T-helper 17 cell (primary cell): ENCODE results near the gene TM9SF4. TPM values are rescaled to one million over a fixed set of nuclear protein-coding genes. Genes with fewer than 3 reads are reported as not detected.
A peak's percentile ranks its signal among the peaks of the same experiment; 100 is the strongest.
"Not testable (repeated sequence)": the region's sequence is repeated elsewhere in the genome, so short reads cannot be mapped to it uniquely, and the experiment has no call there.

Experiments used
- ATAC-seq: fragments of 150-1000 bp; cut with Tn5 transposase; 2 replicates; pipeline ENCODE4 v1.10.0; 2021; ENCODE audit warnings: mild to moderate bottlenecking, moderate library complexity
- DNase-seq, 3 donors: peaks; one replicate each; pipeline versions ENCODE4 v3.0.0 to v3.0.0-alpha.2; 2020 to 2021
- H3K9me3 ChIP-seq: one replicate; pipeline ENCODE4 v1.7.0; 2013; ENCODE audit warnings: low read length, mild to moderate bottlenecking; ENCODE audit not compliant: control insufficient read depth, poor library complexity, severe bottlenecking
- H3K27ac Mint-ChIP-seq: one replicate; pipeline ENCODE4 v1.8.0; 2022; ENCODE audit warnings: mild to moderate bottlenecking, moderate library complexity, mixed read lengths
- H3K27me3 Mint-ChIP-seq: one replicate; pipeline ENCODE4 v1.8.0; 2022; ENCODE audit warnings: mixed read lengths
- H3K36me3 Mint-ChIP-seq: one replicate; pipeline ENCODE4 v1.8.0; 2022; ENCODE audit warnings: low read depth, mixed read lengths
- H3K4me1 Mint-ChIP-seq: one replicate; pipeline ENCODE4 v1.8.0; 2022; ENCODE audit warnings: mild to moderate bottlenecking, mixed read lengths
- H3K4me3 Mint-ChIP-seq: one replicate; pipeline ENCODE4 v1.8.0; 2022; ENCODE audit warnings: mild to moderate bottlenecking, moderate library complexity, mixed read lengths
- total RNA-seq, 4 donors: library from RNA in 2 of 4; stranded (reverse) in 2 of 4; gene quantifications; one replicate each; pipeline ENCODE4 v1.2.3 and lab custom pipeline; 2022 to 2026

TM9SF4 gene
- total RNA-seq, 2 donors from 2014 or later: 41.2 to 42.4 TPM

GRCh38 chr20:32183947-32184635, 74.6 kb downstream of the TM9SF4 start:
- ATAC-seq: no peak
- Mint-ChIP-seq H3K27me3 (no peaks in the 10 kb centered on the region), H3K27ac (no peak overlapping the region), H3K36me3 (no peaks in the 10 kb centered on the region), H3K4me3 (no peak overlapping the region), H3K4me1 (peaks cover 6% of the 10 kb centered on the region)
- DNase-seq: no peak
- no peaks in the 10 kb centered on the region for H3K9me3 ChIP-seq

- H3K27ac Mint-ChIP-seq: no peak overlapping the region
- peaks cover 8% of the 10 kb centered on the region for H3K4me1 Mint-ChIP-seq
- no peak overlapping the region for H3K4me3 Mint-ChIP-seq
- H3K36me3 Mint-ChIP-seq: no peaks in the 10 kb centered on the region
- no peak for ATAC-seq
- no peak for DNase-seq
- H3K9me3 ChIP-seq: no peaks in the 10 kb centered on the region
- no peaks in the 10 kb centered on the region for H3K27me3 Mint-ChIP-seq
Measured at GRCh38 chr20:32184961-32185603, 75.6 kb downstream of the TM9SF4 start.

GRCh38 chr20:32186506-32186905, 77.0 kb downstream of the TM9SF4 start:
- ATAC-seq: no peak
- no peaks in the 10 kb centered on the region for H3K27me3 Mint-ChIP-seq
- no peak for DNase-seq
- H3K36me3 Mint-ChIP-seq: no peaks in the 10 kb centered on the region
- H3K9me3 ChIP-seq: no peaks in the 10 kb centered on the region
- no peak overlapping the region for H3K4me3 Mint-ChIP-seq
- peaks cover 12% of the 10 kb centered on the region for H3K4me1 Mint-ChIP-seq
- no peak overlapping the region for H3K27ac Mint-ChIP-seq

GRCh38 chr20:32188376-32189122, 79.0 kb downstream of the TM9SF4 start:
- ATAC-seq (no peak), DNase-seq (no peak)
- H3K36me3 Mint-ChIP-seq: no peaks in the 10 kb centered on the region
- no peaks in the 10 kb centered on the region for H3K27me3 Mint-ChIP-seq
- peaks cover 16% of the 10 kb centered on the region for H3K4me1 Mint-ChIP-seq
- H3K27ac Mint-ChIP-seq: peak overlapping the region; percentile 87
- H3K9me3 ChIP-seq: no peaks in the 10 kb centered on the region
- peak overlapping the region; percentile 90 for H3K4me3 Mint-ChIP-seq

- H3K9me3 ChIP-seq: no peaks in the 10 kb centered on the region
- Mint-ChIP-seq H3K4me3 (peak overlapping the region; percentile 90), H3K27ac (peak overlapping the region; percentile 87), H3K27me3 (no peaks in the 10 kb centered on the region), H3K4me1 (peaks cover 16% of the 10 kb centered on the region), H3K36me3 (peaks cover 3% of the 10 kb centered on the region)
- DNase-seq (no peak), ATAC-seq (no peak)
Measured at GRCh38 chr20:32189123-32189410, 79.6 kb downstream of the TM9SF4 start.

- H3K27ac Mint-ChIP-seq: peak overlapping the region; percentile 87
- H3K4me1 Mint-ChIP-seq: peaks cover 18% of the 10 kb centered on the region
- no peaks in the 10 kb centered on the region for H3K9me3 ChIP-seq
- peak in 2 of 3 donors; percentile 25 to 37 for DNase-seq
- no peaks in the 10 kb centered on the region for H3K27me3 Mint-ChIP-seq
- peaks cover 3% of the 10 kb centered on the region for H3K36me3 Mint-ChIP-seq
- H3K4me3 Mint-ChIP-seq: peak overlapping the region; percentile 90
- ATAC-seq: peak; percentile 68
Measured at GRCh38 chr20:32189691-32190615, 80.4 kb downstream of the TM9SF4 start.

GRCh38 chr20:32190616-32191415, 81.3 kb downstream of the TM9SF4 start:
- ATAC-seq (no peak), DNase-seq (no peak)
- Mint-ChIP-seq H3K27me3 (no peaks in the 10 kb centered on the region), H3K27ac (peak overlapping the region; percentile 87), H3K4me1 (peaks cover 18% of the 10 kb centered on the region), H3K36me3 (peaks cover 3% of the 10 kb centered on the region), H3K4me3 (peak overlapping the region; percentile 90)
- H3K9me3 ChIP-seq: no peaks in the 10 kb centered on the region

- H3K4me1 Mint-ChIP-seq: peaks cover 18% of the 10 kb centered on the region
- no peaks in the 10 kb centered on the region for H3K9me3 ChIP-seq
- no peak for ATAC-seq
- peak overlapping the region; percentile 87 for H3K27ac Mint-ChIP-seq
- DNase-seq: no peak
- H3K27me3 Mint-ChIP-seq: no peaks in the 10 kb centered on the region
- H3K4me3 Mint-ChIP-seq: no peak overlapping the region
- peaks cover 3% of the 10 kb centered on the region for H3K36me3 Mint-ChIP-seq
Measured at GRCh38 chr20:32191422-32191821, 81.9 kb downstream of the TM9SF4 start.

GRCh38 chr20:32191873-32192272, 82.4 kb downstream of the TM9SF4 start:
- Mint-ChIP-seq H3K27ac (peak overlapping the region; percentile 79), H3K36me3 (peaks cover 3% of the 10 kb centered on the region), H3K4me3 (no peak overlapping the region), H3K27me3 (no peaks in the 10 kb centered on the region), H3K4me1 (peaks cover 18% of the 10 kb centered on the region)
- no peaks in the 10 kb centered on the region for H3K9me3 ChIP-seq
- no peak for DNase-seq
- no peak for ATAC-seq

- ATAC-seq (no peak), DNase-seq (no peak)
- Mint-ChIP-seq H3K27ac (peak overlapping the region; percentile 79), H3K4me3 (no peak overlapping the region), H3K27me3 (no peaks in the 10 kb centered on the region), H3K36me3 (peaks cover 3% of the 10 kb centered on the region), H3K4me1 (peaks cover 21% of the 10 kb centered on the region)
- H3K9me3 ChIP-seq: no peaks in the 10 kb centered on the region
Measured at GRCh38 chr20:32192698-32193097, 83.2 kb downstream of the TM9SF4 start.

GRCh38 chr20:32193336-32193735, 83.8 kb downstream of the TM9SF4 start:
- peaks cover 23% of the 10 kb centered on the region for H3K4me1 Mint-ChIP-seq
- not testable (repeated sequence) for H3K9me3 ChIP-seq, H3K4me3 Mint-ChIP-seq, ATAC-seq, DNase-seq, H3K27me3 Mint-ChIP-seq, H3K36me3 Mint-ChIP-seq
- H3K27ac Mint-ChIP-seq: peak overlapping the region; percentile 79

GRCh38 chr20:32193996-32194395, 84.5 kb downstream of the TM9SF4 start:
- H3K27me3 Mint-ChIP-seq: no peaks in the 10 kb centered on the region
- no peak overlapping the region for H3K27ac Mint-ChIP-seq
- H3K4me3 Mint-ChIP-seq: no peak overlapping the region
- H3K9me3 ChIP-seq: no peaks in the 10 kb centered on the region
- H3K4me1 Mint-ChIP-seq: peaks cover 20% of the 10 kb centered on the region
- peaks cover 5% of the 10 kb centered on the region for H3K36me3 Mint-ChIP-seq
- no peak for DNase-seq
- no peak for ATAC-seq
